ENCODE data around the gene LAIR2. TPM values are rescaled to one million over a fixed set of nuclear protein-coding genes. Genes with fewer than 3 reads are reported as not detected.

LAIR2 gene
- total RNA-seq, 1 donor from 2014 or later, result not detected

DNA sequence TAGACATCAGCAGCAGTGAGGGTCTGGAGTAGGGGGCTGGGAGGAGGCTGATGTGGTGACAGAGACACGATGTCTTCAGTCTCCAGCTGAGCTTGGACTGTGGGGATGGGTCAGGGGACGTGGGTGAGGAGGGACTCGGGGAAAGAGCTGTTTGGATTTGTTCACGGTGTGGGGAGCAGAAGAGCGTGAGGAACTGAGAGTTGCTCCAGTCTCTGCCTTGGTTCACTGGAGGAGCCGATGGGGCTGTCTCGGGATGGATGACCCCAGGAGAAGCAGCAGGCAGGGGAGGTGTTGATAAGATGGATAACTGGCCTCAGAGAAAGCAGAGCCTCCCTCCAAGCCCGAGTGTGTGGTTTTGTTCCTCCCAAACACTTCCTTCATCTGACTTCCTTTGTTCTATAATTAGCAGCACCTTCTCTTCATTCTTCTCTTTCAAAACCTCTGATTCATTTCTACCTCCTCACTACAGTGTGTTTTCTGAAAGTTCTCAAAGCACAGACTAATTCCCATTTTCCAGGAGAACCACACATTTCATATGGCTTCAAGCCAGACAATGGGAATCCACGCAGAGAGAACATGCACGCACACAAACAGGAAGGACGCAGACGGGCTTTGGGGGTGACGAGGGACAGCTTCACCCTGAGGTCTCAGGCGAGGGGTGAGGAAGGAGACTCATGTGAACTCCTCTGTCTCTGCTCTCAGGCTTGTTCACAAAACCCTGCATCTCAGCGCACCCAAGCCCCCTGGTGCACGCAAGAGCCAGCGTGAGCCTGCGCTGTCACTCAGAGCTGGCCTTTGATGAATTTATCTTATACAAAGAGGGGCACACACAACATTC, 18.6 kb downstream of the LAIR2 start:
- intact Hi-C loops (cut with DNase I), result no loop called here
- no peak for DNase-seq

DNA sequence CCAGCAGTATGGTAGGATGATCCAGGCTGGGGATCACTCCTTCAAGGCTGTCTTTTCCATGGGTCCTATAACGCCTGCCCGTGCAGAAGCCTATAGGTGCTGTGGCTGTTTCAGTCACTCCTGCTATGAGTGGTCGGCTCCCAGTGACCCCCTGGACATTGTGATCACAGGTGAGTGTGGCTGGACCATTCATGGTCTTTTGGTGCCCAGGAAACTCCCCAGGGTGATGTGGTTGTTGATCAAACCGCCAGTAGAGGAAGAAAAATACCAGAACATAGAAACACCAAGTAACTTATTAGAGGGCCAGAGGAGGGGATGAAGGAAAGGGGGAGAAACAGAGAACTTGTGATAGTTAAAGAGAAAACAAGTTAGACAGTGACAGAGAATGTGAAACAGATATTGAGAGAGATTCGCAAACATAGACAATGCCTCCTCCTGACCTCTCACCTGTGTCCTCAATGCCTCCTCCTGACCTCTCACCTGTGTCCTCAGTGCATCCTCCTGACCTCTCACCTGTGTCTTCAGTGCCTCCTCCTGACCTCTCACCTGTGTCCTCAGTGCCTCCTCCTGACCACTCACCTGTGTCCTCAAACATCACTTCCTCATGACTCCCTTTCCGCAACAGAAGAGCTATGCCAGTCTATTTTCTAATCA, 19.4 kb downstream of the LAIR2 start:
- intact Hi-C loops (cut with DNase I), result no loop called here
- no peak for DNase-seq
- no peak for ATAC-seq (ENCODE audit: poor library complexity)

More for the DNA sequence above, 18.6 kb downstream of the LAIR2 start:
- ATAC-seq (ENCODE audit: poor library complexity), result no peak

DNA sequence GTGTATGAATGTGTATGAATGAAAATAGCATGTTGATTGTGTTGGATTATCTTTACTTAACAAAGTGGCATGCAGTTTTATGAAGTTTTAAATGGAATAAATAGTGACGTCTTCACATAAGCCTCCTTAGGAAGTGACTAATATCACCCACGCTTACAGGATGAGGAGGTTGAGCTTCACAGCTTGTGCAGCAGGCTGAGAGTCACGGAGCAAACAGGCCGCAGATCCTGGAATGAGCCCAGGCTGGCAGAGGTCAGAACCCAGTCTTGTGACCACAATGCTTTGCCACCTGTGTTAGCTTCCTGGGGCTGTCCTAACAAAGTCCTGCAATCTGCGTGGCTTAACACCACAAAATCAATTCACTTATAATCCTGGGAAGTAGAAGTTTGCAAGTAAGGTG, 20.8 kb downstream of the LAIR2 start:
- ATAC-seq (ENCODE audit: poor library complexity), result no peak
- intact Hi-C loops (cut with DNase I), result no loop called here
- no peak for DNase-seq

DNA sequence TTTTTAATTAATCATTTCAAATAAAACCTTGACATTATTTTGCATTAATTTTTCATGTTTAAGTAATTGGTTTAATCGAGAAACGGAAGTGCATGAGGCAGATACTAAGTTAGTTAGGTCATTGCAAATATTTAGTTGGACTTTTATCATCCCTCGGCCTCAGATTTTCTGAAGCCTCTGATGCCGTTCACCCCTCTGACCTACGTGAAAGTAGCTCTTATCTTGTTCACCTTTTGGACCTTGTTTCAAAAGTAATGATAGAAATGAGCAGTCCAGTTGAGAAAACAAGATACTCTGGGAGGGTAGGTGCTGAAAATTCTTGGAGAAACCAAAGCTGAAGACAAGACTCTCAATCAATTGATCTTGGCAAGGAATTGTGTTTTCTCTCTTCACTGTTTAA, 23.0 kb downstream of the LAIR2 start:
- no peak for ATAC-seq (ENCODE audit: poor library complexity)
- intact Hi-C loops (cut with DNase I), result no loop called here

DNA sequence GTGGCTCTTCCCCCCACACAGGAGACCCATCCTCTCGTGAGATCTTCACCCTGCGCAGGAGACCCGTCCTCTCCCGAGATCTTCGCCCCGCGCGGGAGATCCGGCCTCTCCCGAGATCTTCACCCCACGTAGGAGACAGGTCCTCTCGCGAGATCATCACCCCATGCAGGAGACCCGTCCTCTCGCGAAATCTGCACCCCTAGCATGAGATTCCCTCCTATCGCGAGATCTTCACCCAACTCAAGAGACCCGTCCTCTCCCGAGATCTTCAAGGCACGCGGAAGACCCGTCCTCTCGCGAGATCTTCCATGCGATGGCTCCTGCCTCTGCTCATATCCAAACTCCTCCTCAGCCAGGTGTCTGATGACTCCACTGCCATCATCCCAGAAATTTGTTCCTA, 24.3 kb downstream of the LAIR2 start:
- intact Hi-C loops (cut with DNase I), result no loop called here
- ATAC-seq (ENCODE audit: poor library complexity) (no peak), DNase-seq (no peak)

More for the DNA sequence above, 23.0 kb downstream of the LAIR2 start:
- no peak for DNase-seq

DNA sequence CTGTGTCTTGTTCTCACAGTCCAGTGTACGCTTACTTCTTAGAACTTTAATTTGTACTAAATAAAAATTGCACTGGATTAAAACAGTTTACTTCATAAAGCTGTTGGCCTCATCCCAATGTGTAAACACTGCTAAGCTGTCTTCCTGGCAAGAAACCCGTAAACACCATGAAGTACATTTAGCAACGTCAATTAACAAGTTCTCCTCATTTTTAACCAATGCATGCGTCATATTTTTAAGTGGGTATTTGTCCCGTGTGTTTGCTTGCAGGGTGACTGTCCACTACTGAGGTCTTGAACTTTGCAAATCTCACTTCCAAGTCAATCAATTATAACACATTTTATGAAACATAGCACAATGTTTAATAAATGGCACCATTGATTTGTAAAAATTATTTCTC, 28.2 kb downstream of the LAIR2 start:
- intact Hi-C loops (cut with DNase I), result no loop called here
- DNase-seq, result no peak

DNA sequence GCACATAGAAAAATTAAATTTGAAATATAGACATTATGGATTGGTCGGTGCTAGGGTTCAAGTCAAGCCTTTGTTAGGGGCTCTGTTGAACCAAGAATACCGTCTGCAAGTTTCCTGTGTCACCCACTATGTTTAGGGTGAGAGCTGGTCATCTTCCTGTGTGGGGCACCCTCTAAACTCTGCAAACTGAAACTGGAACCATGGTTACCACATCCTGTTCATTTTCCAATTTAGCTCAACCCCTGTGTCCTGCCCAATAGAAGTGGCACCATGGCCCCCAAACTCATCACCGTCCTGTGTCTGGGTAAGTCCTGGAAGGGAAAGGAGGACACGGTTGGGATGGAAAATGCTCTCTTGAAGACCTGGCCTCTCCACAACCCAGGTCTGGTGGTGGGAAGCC, 29.9 kb downstream of the LAIR2 start:
- ATAC-seq (ENCODE audit: poor library complexity) (no peak), DNase-seq (no peak)
- intact Hi-C loops (cut with DNase I), result no loop called here

More for the DNA sequence above, 28.2 kb downstream of the LAIR2 start:
- no peak for ATAC-seq (ENCODE audit: poor library complexity)

DNA sequence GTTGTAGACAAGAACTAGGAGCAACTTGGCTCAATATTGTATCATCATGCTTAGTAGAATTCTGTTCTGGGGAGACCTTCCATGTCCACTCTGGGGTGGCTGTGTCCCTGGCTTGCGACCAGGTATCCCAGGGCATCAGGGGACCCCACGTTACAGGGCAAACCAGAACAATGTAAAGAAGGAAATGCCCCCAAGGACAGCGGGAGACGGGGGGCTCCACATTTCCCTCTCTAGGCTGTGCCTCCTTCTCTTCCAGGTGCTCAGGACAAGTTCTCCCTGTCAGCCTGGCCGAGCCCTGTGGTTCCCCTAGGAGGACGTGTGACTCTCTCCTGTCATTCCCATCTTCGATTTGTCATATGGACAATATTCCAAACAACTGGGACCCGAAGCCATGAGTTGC, 30.8 kb downstream of the LAIR2 start:
- DNase-seq, result no peak
- intact Hi-C loops (cut with DNase I), result no loop called here
- ATAC-seq (ENCODE audit: poor library complexity), result no peak

DNA sequence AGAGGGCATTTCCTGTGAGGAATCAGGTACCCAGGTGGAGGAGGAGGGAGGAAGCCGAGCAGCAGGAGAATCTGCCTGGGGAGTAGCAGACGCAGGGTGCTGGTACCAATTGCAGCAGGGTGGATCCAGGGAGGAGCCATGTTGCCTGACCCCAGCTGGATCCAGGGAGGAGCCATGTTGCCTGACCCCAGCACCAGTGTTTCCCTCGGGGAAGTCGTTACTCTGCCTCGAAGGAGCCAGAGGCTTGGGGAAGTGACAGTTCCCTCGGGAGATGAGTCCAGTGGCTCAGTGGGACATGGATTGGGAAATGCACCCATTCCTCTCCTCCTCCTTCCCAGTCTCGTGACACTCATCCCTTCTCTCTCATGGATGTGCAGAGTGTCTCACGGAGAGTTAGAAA, 31.5 kb downstream of the LAIR2 start:
- no peak for ATAC-seq (ENCODE audit: poor library complexity)
- intact Hi-C loops (cut with DNase I), result no loop called here

DNA sequence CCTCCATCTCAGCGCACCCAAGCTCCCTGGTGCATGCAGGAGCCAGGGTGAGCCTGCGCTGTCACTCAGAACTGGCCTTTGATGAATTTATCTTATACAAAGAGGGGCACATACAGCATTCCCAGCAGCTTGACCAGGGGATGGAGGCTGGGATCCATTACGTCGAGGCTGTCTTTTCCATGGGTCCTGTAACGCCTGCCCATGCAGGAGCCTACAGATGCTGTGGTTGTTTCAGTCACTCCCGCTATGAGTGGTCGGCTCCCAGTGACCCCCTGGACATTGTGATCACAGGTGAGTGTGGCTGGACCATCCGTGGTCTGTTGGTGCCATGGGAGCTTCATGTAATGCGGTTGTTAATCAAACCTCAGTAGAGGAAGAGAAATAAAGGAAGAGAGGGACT, 33.0 kb downstream of the LAIR2 start:
- no peak for DNase-seq
- intact Hi-C loops (cut with DNase I), result no loop called here
- ATAC-seq (ENCODE audit: poor library complexity), result no peak

More for the DNA sequence above, 31.5 kb downstream of the LAIR2 start:
- DNase-seq, result no peak

DNA sequence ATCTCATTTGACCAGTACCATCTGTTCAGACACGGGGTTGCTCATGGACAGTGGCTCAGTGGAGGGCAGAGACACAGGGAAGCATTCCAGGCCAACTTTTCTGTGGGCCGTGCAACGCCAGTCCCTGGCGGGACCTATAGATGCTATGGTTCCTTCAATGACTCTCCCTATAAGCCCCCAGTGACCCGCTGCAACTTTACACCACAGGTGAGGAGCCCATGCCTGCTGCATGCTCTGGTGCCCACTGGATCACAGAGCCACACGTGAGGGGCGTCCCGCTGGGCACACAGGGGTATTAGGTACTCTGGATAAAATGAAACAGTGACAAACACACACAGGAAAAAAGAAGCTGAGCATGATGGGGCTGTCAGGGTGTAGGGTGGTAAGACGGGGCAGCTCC, 34.3 kb downstream of the LAIR2 start:
- intact Hi-C loops (cut with DNase I), result no loop called here
- no peak for ATAC-seq (ENCODE audit: poor library complexity)
- no peak for DNase-seq

DNA sequence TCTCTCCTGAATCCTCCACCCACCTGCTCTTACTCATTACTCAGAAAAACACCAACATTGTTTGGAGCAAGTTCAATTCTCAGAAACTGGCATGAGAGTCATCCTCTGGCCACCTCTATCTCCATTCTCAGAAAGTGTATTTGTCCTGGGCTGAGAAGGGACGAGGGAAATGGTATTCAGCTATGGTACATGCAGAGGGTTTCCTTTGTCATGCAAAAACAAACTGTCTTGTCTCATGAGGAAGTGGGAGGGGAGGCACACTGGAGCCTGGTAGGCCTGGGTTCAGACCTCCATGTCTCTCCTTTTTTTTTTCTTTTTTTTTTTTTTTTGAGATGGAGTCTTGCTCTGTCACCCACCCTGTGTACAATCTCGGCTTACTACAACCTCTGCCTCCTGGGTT, 39.1 kb downstream of the LAIR2 start:
- ATAC-seq (ENCODE audit: poor library complexity) (no peak), DNase-seq (no peak)
- intact Hi-C loops (cut with DNase I), result no loop called here

DNA sequence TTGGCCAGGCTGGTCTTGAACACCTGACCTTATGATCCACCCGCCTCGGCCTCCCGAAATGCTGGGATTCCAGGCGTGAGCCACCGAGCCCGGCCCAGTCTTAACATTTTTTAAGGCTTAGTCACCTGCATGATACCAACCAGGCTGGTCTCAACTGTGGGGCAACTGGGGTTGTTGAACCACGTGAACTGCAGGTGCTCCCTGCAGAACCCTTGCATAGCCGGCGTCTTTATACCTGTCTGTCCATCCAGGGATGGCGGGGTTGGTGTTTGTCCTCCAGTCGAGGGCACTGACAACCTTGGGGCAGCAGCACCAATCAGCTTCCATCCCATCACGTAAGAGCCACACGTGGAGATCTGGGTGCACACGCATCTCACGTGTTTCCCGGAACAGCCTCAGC, 46.2 kb downstream of the LAIR2 start:
- intact Hi-C loops (cut with DNase I), result no loop called here
- DNase-seq, result no peak
- no peak for ATAC-seq (ENCODE audit: poor library complexity)

DNA sequence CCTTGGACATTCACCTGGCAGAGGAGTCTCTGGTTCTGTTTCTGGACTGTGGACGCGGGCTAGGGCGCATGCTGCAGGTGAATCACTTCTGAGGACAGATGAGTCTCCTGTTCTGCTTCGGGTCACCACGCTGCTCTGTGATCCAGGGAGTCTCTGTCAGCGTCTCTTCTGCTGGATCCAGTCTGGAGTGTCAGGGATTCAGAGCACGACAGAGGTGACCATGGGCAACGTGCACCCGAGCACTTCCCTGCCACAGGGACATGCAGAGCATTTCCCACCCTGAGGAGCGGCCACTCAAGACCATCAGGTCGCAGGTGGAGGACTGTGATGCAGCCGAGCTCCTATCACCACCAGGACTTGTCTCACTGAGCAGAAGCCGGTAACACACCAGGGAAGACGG, 46.6 kb downstream of the LAIR2 start:
- intact Hi-C loops (cut with DNase I), result no loop called here
- DNase-seq (no peak), ATAC-seq (ENCODE audit: poor library complexity) (no peak)

DNA sequence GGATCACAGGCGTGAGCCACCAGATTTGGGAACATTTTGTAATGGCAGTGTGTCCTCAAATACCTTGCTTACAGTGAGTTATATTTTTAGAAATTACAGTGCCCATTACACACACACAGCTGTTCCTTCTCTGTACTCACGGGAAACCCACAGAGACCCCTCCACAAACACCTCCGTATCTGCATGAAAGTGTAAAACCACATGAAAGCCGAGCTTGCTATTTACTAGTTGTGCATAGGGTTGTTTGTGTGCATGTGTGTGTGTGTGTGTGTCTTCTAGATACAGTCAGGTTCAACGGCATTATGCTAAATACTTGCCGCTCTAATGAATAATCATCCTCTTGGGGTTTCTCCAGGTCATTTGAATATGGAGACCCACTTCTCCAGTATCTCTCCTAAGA, 48.7 kb downstream of the LAIR2 start:
- intact Hi-C loops (cut with DNase I), result no loop called here
- DNase-seq (no peak), ATAC-seq (ENCODE audit: poor library complexity) (no peak)

DNA sequence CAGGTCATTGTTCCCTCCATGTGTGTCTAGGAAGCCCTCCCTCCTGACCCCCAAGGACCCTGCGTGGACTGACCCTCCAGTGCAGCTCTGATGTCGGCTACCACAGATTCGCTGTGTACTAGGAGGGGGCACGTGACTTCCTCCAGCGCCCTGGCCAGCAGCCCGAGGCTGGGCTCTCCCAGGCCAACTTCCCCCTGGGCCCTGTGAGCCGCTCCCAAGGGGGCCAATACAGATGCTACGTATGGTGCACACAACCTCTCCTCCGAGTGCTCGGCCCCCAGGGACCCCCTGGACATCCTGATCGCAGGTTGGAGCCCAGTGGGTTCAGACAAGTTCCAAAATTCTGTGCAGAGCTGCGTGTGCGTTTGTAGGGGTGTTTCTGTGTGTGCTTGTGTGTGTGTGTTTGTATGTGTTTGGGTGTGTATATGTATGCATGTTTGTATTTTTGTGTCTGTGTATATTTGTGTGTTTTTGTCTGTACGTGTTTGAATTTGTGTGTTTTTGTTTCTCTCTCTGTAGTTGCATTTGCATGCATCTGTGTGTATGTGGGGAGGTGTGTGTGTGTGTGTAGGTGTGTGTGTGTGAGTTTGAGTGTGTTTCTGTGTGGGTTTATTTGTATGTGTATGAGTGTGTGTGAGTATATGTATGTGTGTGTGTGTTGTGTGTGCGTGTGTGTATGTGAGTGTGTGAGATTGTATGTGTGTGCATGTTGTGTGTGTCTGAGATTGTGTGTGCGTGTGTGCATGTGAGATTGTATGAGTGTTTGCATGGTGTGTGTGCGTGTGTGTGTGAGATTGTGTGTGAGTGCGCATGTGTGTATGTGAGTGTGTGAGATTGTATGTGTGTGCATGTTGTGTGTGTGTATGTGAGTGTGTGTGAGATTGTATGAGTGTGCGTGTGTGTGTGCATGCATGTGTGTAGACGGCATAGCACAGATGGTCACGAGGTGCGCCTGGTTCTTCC, 49.6 kb downstream of the LAIR2 start:
- peak; percentile 59 for DNase-seq
- peak; percentile 38 for ATAC-seq (ENCODE audit: poor library complexity)
- intact Hi-C loops (cut with DNase I), result no loop called here

DNA sequence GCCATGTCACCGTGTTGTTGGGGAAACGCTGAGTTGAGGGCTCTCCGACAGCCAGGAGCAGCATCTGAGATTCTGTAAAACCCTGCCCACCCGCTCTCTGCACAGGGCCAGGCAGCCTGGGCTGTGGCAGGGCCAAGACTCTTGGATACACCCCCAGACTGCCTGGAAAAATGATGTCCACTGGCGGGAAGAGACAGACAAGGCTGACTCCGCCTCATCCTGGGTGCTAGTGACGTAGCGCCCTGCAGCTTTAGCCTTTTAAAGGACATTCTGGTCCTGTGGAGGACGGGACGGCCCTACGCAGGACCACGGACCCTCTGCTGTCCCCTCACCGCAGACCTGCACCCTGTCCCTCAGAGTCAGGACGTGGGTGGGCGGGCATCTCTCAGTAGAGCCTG, 50.3 kb downstream of the LAIR2 start:
- intact Hi-C loops (cut with DNase I), result no loop called here
- ATAC-seq (ENCODE audit: poor library complexity), result no peak
- no peak for DNase-seq

DNA sequence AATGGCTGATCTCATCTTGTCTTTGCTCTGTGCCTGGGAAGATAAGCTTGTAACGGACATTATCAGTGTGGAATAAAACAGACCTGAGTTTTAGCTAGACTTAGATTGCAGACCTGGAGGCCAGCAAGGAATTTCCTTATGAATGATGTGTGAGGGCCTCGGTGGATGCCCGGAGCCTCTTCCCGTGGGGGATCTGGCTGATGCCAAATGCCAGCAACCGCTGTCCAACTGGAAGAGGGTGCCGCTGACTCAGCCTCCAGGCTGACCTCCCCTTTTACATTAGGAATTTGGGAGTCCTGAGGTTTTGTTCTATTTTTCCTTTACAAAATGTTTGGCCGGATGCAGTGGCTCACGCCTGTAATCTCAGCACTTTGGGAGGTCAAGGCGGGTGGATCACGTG, 51.4 kb downstream of the LAIR2 start:
- intact Hi-C loops (cut with DNase I), result no loop called here
- no peak for DNase-seq
- no peak for ATAC-seq (ENCODE audit: poor library complexity)

DNA sequence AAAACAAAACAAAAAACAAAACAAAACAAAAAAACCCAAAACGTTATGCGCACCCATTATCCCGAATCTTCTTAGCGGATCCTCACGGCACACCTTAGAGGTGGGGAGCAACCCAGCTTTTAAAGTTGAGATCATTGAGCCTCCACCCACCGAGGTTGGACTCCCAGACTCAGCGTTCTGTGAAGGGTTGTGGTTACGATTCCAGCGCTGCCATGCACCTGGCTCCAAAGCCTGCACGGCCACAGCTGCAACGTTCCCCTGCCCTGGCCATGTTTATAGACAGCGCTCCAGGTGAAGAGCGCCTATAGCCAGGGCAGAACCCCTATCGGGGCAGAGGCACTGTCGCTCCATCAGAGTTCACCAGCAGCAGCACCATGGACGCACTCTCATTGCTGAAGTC, 52.3 kb downstream of the LAIR2 start:
- DNase-seq (no peak), ATAC-seq (ENCODE audit: poor library complexity) (no peak)
- intact Hi-C loops (cut with DNase I), result no loop called here

Data from Right ventricle myocardium superior (tissue), 1 donor.